Head of caudate nucleus (tissue), 42 donors: Measurements from ENCODE around the gene EDN3.
"Not testable (repeated sequence)": the region's sequence is repeated elsewhere in the genome, so short reads cannot be mapped to it uniquely, and the experiment has no call there.

ENCODE experiments used
- DNase-seq, 42 donors: peaks; one replicate each; pipeline versions ENCODE4 v3.0.0 to v3.0.0-alpha.2; 2020 to 2021; ENCODE audit warnings: mixed read lengths in 7 of 42
- intact Hi-C: fragments of 100-400 bp; cut with DNase I; formaldehyde crosslinking; loops from one replicate; pipeline ENCODE4 v1.15.0; 2022

EDN3 gene

DNA sequence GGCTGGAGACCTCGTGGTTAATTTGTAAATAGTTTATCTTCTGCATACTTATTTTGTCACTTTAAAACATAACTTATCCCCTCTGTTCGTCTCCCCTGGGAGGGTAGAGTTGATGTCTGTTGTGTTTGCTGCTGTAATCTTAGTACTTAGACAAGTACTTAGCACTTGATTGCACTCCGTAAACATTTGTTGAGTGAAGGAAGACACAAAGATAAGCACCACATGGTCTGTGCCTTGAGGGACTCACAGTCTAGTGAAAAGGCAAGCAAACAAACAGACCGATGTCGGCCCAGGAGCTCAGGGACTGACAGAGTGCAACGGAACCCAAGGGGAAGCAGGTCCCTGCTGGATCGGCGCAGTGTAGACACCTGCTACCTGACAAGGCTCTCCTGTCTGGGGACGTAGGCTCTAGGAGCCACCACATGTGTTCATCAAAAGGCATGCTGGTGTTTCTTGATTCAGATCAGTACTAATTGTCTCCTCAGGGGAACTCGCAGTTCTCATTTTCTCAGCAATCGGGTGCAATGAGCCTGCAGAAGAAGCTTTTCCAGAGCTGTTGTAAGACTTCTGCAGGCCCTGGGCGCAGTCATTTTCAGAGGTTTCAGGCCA, 31.4 kb downstream of the EDN3 start:
- no peak for DNase-seq
- intact Hi-C loops, result no loop called here

DNA sequence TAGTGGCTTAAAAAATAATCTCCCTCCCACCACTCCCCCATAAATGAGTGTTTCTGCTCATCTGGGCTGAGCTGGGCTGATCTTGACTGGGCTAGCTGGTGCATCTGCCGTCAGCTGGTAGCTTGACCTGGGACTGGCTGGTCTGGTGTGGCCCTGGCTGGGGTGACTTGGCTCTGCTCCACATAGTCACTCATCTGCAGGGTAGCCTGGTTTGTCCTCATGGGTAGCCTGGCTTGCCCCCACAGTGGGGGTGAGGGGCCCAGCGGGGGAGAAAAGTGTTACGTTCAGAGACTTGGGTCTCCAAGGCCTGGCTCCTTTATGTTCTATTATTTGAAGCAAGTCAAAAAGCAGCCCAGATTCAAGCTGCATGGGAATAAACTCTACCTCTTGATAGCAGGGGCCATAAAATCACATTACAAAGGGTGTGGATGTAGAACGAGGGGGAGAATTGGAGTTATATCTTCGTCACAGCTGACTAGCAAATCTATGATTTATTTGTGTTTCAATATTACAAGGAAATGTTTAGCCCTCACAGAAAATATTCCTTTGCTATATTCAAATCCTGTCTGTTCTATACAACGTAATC, 32.9 kb downstream of the EDN3 start:
- intact Hi-C loops, result no loop called here
- no peak for DNase-seq

DNA sequence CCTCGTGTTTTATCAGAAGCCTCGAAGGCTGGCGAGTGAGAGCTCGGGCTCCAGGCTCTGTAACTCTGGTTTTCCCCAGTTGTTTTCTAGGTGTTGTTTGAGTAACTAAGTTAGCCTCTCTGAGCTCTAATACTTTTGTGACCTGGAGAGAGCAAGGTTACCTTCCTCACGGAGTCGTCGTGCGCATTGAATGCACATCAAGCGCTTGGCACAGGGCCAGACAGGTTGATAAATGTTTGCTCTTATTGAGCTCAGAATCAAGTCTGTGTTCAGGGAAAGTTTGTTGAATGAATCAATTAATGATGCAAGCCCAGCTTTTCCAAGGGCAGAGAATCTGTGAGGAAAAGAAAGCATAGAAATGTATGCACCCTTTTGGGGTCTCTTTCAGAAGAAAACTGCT, 33.5 kb downstream of the EDN3 start:
- intact Hi-C loops, result no loop called here
- no peak for DNase-seq

DNA sequence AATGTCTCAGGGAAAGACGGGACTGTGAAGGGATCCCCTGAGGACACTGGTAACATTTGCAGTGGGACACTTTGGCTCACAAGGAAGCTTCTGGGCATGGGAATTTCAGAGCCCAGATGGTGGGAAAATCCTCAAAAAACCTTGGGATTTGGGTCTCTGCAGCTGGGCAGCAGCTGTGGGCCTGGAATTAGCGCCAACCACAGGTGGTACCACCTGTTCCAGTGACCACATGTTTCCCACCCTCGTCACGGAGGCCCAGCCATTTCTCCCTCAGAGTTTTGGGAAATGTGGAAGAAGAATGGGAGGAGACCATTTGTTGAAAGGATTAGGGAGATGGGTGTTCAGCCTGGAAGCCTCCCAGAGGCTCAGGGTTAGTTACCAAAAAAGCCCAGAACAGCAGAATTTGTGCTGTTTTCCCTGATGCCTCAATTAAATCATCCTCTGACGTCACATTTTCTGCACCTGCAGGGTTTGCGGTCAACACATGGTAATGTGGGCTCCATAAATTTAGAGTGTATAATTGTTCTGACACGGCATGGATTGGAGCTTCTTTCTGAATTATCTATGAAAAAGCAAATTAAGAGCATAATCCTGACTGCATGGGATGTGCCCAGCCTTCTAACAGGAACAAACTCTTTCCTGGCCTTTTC, 34.4 kb downstream of the EDN3 start:
- DNase-seq, result no peak
- intact Hi-C loops, result no loop called here

DNA sequence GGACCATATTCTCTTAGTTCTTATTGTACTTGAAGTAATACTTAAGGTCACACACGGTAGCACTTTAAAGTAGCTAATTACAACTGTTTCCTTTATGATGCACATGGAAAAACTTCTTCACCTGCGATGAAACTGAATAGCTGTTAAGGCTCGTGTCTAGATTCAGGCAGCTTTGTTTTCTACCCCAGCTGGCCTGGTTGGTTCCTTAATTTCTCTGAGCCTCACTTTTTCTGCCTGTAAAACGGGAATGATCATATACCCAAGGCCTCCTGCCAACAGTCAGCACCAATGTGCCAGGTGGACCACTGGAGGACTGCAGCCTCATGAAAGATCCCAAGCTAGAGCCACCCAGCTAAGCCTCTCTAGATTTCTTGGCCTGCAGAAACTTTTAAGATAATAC, 35.0 kb downstream of the EDN3 start:
- intact Hi-C loops, result no loop called here
- DNase-seq, result no peak

DNA sequence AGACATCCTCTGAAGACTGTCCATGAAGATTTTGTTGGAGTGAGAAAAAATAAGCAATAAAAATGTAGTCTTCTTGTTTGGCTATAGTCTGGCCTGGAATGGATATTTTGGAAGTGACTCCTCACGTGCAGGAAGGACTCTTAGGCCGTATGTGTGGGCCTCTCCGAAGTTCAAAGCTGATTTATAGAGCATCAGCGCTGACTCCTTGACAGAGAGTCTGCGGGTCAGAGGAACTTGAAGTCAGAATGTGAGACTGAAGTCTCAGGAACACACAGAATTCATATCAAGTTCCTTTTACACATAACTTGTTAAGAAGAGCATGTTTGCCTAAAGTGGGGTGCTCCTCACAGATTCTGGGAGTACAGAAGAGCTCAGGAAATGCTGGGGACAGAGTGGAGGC, 36.1 kb downstream of the EDN3 start:
- no peak for DNase-seq
- intact Hi-C loops, result no loop called here

DNA sequence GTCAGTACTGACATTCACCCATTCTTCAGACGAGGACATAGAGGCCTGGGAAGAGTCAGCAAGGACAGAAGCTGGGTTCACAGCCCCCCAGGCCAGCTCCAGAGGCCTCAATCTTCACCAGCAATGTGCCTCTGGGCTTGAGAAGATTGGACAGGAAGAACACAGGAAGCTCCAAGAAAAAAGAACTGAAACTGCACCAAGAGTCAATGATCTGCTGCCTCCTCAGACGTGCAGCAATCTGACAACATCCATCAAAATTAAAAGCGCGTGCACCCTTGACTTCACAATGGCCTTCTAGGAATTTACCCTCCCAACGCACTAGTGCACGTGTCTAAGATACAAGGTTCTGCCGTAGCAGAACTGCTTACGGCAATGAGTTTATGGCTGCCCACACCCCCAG, 38.0 kb downstream of the EDN3 start:
- DNase-seq, intact Hi-C loops: not testable (repeated sequence)

DNA sequence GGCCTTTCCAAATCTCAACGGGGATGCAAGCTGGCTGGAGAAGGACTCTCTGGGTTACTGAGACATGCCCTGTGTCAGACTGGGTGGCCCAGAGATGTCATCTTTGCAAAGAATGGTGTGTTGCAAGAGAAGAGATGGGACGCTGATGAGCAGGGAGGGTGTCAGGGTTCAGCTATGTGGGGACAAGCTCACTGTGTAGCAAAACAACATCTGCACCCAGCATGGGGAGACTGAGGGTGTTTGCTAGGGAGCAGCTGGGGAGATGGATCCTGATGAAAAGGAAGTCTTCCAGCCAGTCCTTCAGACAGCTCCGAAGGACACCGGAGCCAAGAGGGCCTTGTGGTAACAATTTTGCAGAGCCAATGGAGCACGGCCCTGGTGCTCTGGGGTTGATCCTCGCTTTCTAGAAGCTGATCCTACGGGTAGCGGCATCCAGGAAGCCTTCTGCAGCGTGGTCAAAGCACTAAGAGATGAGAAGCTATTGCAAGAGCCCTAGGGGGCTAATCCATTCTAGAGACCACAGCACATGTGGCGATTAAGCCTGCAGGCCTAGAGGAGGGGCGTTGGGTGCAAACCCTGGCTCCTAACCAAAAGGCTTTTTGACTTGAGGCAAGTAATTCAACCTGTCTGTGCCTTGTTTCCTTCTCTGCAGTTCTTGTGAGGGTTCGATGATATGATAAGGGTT, 39.9 kb downstream of the EDN3 start:
- intact Hi-C loops, result no loop called here
- DNase-seq, result no peak

DNA sequence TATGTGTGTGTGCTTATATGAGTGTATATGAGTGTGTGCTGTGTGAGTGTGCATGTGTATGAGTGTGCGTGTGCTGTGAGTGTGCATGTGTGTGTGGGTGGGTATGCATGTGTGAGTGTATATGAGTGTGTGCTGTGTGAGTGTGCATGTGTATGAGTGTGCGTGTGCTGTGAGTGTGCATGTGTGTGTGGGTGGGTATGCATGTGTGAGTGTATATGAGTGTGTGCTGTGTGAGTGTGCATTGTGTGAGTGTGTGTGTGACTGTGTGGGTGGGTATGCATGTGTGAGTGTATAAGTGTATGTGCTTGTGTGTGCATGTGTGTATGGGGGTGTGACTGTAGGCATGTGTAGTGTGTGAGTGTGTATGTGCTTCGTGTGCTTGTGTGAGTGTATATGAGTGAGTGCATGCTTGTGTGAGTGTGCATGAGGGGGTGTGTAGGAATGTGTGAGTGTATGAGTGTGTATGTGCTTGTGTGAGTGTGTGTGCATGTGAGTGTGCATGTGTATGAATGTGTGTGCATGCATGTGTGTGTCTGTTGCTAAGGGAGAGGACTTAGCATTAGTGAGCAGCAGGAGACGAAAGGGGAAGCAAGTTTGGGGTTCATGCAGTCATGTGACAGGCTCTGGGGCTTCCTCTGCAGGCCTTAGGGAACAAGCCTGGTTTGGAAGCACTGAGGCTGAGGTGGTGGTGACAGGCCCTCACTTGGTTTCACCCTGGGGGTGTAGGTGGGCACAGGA, 41.0 kb downstream of the EDN3 start:
- DNase-seq, intact Hi-C loops: not testable (repeated sequence)

DNA sequence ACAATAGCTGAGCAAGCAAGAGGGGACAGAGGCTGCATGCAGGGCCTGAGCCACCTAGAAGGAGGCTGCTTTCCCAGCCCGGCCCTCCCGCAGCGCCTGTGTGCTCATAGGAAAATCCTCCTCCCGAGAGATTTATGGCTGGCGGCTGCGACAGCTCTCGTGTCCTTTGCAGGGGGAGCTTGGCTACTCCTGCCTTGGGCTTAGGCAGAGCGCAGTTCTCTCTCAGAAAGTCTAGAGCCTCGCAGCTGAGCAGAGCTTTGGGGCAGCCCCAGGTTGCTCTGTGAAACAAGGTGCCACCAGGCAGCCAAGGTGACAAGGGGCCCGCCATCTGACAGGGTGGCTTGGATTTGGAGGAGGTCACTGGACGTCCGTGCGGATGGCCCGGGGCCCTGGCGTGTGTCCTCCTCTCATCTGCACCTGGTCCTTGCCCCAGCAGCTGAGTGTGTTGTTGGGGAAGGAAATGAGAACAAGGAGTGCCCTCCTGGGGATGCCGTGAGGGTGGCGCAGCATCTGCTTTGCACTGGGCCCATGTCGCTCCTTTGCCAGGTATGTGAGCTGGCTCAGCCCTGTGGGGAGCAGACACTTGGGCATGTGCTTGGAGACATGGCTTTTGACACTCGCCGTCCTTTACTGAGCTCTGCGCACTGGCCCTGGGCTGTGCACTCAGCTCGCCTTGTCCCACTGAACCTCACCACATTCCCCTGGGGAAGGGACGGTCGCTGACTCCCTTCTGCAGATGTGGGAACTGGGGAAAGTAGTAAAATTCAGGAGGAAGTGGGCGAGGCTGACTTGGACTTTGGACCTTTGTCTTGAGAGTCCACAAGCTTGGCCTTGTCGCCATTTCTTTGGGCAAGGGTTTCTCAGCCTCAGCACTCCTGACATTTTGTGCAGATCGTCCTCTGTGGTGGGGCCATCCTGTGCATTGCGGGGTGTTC, 41.9 kb downstream of the EDN3 start:
- intact Hi-C loops, result no loop called here
- no peak for DNase-seq

DNA sequence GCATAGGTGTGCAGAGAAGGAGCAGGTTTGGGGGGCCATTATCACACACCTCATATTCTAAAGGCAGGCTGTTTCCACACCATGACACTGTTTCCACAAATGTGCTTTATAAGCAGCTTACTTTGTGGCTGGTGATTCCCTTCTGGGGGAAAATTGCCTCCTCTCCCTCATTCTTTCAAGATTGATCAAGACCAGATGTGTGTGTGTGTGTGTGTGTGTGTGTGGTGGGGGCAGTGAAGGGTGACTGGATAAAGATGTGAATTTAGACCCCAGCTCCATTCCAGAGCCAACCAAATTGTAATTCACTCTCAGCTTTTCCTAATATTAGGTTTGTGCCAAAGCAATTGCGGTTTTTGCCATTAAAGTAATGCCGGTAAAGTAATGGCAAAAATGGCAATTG, 45.6 kb downstream of the EDN3 start:
- intact Hi-C loops, result no loop called here
- no peak for DNase-seq

DNA sequence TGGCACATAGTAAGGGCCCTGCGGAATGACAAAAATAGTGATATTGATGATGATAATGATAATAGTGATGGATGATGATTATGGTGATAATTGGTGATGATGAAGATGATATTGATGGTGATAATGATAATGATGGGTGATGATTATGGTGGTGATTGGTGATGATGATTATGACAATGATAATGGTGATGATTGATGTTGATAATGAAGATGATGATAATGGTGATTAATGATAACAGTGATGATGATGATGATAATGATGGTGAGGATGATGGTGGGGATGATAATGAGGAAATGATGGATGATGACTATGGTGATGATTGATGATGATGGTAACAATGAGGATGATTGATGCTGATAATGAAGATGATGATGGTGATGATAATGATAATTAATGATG, 48.9 kb downstream of the EDN3 start:
- intact Hi-C loops, result no loop called here

DNA sequence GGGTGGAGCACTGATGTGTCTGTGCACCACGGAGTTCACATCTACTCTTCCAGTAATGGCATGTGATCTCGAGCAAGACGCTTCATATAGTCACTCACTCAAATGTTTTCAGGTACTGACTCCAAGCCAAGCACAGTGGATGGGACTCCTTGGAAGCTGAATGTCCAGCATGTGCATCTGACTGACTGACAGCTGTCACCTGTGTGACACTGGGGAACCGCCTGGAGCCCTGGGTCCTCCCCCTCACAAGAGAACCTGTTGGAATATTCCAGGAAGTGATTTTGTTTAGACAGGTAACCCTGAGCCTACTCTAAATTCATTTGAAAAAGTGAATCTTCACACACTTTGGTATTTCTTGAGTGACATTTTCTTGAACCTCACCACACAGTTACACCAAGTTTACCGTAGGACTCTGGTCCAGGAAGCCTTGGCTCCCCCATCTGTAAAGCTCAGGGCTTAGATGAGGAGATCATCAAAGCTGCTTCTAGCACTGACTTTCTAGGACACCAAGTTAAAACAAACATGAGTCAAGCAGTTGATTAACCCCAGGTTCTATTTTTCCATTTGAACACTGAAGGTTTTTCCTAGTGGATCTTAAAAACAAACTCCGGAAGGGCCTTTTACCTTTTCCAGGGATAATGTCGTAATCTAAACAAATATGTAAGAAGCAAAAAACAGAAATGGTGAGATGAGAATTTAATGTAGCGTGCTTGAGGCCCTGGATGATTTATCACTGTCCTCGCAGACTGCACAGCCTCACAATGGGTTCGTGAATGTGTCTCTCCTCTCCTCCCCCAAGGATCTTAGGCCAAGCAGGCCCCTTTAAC, 50.1 kb downstream of the EDN3 start:
- intact Hi-C loops, result no loop called here
- DNase-seq, result no peak

More for the DNA sequence above, 48.9 kb downstream of the EDN3 start:
- DNase-seq, result no peak

DNA sequence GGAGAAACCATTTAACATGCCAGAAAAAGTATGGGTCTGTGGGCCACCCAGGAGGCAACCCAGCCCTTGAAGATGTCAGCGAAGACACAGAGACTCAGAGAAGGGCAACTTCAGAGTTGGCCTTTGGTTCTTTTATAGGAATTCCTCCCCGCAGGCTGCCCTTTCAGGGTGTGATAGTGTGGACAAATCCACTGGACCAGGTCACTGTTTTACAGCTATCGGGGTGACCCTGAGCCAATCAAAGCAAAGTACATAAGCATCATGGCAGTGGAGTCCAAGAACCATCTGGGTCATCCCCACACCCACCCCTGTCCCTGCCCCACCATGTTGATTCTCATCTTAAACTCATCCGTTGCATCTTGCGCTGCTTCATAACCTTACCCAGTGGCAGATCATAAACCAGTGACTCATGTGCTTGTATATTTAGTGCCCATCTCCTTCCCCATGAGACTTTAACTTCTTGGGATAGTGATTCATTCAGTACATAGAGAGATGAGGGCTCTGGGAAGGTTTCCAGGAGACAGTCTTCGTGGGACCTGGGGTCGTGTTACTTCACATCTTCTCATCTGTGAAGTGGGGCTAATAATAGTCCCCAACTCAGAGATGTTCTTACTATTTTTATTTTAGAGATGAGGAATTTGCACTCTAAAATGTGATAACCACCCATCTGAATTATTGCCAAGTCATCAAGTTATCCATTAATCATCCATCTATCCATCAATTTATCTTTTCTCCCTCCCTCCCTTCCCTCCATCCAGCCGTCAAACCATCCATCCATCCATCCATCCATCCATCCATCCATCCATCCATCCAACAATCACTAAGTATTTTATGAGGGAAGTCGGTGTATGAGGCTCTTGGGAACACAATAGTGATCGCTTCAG, 51.0 kb downstream of the EDN3 start:
- no peak for DNase-seq
- intact Hi-C loops, result no loop called here

DNA sequence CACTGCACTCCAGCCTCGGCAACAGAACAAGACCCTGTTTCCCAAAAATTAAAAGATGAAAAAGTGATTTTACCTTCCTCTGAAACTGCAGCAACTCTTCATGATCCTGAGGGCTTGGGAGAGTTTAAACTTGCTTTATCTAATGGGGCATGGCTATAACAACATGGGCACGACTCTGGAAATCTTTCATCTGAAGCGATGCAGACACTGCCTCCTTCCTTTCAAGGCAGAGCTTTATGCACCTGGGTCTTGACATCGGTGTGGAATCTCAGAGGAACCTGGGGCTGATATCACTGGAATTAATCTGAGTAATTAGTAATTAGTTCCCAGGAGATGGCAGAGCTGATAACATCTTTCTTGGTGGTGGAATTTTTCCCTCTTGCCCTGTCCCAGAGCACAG, 52.1 kb downstream of the EDN3 start:
- intact Hi-C loops, result no loop called here

DNA sequence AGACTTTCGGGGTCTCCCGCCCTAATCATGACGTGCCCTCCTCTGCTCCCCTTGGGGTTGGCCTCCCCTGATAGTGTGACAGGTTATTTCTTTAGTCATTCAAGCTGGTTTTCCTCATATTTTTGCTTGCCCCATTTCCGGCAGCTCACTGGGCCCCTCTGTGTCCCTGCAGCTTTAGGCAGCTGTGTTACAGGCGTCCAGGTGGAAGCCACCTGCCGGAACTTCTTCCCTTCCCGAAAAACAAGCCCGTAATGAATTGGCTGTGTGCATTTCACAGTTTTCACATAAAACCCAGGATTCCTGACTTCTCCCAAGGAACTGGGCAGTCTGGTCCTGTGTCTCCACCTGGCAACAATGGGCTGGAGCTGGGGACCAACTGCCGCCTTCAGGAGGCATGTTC, 52.6 kb downstream of the EDN3 start:
- intact Hi-C loops, result no loop called here
- peak in 1 of 42 donors; percentile 9 for DNase-seq

More for the DNA sequence above, 52.1 kb downstream of the EDN3 start:
- DNase-seq, result no peak

DNA sequence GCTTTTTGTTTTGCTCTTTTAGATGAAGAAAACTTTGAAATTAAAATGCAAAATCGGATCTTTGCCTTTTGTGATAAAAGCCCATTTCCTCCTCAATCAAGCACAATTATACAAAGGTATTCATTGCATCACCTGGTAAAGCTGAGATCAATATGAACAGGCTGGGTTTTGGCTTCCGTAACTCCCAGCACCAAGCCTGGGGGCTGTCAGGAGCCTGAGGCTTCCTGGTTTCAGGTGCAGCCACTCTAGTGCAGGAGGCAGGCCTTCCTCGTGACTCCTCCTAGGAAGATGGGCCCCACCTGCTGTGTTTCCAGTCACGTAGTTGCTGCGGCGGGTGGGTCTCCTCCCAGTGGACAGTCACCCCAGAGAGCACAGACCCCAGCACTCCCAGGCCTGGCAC, 54.0 kb downstream of the EDN3 start:
- intact Hi-C loops, result no loop called here

More for the DNA sequence above, 54.0 kb downstream of the EDN3 start:
- DNase-seq, result no peak
